Progenitor cell of endocrine pancreas (in vitro differentiated cells): ENCODE results near the gene LAMA5. TPM values are rescaled to one million over a fixed set of nuclear protein-coding genes. Genes with fewer than 3 reads are reported as not detected.

Experiments
- DNase-seq: peaks from one replicate; pipeline ENCODE4 v3.0.0; 2021; ENCODE audit warnings: low spot score; ENCODE audit not compliant: unreplicated experiment
- H3K27ac Mint-ChIP-seq: 2 replicates; pipeline ENCODE4 v1.8.0; 2021; ENCODE audit warnings: mild to moderate bottlenecking, moderate library complexity, mixed read lengths
- H3K27me3 Mint-ChIP-seq: 2 replicates; pipeline ENCODE4 v1.8.0; 2021; ENCODE audit warnings: mixed read lengths
- H3K36me3 Mint-ChIP-seq: 2 replicates; pipeline ENCODE4 v1.8.0; 2022; ENCODE audit warnings: mixed read lengths; ENCODE audit not compliant: insufficient read depth
- H3K4me1 Mint-ChIP-seq: 2 replicates; pipeline ENCODE4 v1.8.0; 2021; ENCODE audit warnings: low read depth, mixed read lengths
- H3K4me3 Mint-ChIP-seq: 2 replicates; pipeline ENCODE4 v1.8.0; 2021; ENCODE audit warnings: low read depth, mild to moderate bottlenecking, moderate library complexity, mixed read lengths
- H3K9me3 Mint-ChIP-seq: 2 replicates; pipeline ENCODE4 v1.8.0; 2021; ENCODE audit warnings: low read depth, mixed read lengths
- total RNA-seq: library from RNA; stranded (reverse); gene quantifications from 2 replicates; pipeline ENCODE4 v1.2.1, GENCODE V29; 2021
- TF ChIP-seq, protein P1 (sequence below): fragments of 200-600 bp; sonication (generic); IDR thresholded peaks from one replicate; pipeline ENCODE4 v1.5.0; 2021; ENCODE audit warnings: antibody characterized with exemption, mild to moderate bottlenecking; ENCODE audit not compliant: unreplicated experiment

LAMA5 gene
- total RNA-seq, 1 donor from 2014 or later: 252 TPM

DNA sequence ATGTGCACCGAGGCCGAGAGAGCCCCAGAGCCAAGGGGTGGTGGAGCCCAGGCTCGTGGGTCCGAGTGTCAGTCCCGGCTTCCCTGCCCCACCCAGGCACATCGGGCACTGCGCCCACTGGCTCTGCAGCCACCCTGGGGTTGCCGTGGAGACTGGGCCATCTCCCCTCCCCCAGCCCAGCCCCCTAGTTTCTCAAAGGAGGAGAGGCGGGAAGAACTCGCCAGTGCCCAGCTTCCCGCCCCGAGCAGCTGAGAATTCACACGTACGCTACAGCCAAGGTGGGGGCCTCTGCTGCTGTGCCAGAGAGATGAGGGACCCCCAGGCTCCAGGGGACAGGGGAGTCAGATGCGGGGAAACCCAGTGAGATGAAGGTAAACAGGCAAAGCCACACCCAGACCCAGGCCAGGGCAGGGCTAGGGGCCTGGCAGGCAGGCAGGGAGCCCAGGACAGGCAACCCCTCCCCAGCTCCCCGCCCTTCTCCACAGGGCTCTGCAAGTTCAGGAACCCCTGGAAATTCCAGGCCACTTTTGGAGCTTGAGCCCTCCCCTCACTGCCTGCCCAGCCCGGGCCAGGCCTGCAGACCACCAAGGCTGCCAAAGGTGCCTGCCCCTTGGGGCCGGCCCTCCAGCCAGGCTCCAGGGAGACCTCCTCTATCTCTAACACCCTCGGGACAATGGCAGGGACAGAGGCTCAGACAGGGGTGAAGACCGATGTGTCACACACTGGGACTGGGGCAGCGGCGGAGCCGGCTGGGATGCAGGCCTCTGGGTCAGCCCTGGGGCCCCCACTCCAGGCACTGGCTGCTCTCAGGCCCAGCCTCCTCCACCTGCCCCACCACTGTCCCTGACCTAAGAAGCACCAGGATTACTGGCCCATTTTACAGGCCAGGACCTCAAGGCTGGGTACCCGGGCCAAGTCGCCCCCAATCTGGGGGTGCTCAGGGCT is 6.0 kb downstream of the LAMA5 start:
- Mint-ChIP-seq H3K27ac (peak overlapping the region; percentile 97), H3K4me1 (peaks cover 34% of the 10 kb centered on the region), H3K27me3 (no peaks in the 10 kb centered on the region), H3K36me3 (no peaks in the 10 kb centered on the region), H3K4me3 (no peak overlapping the region), H3K9me3 (no peaks in the 10 kb centered on the region)
- DNase-seq: no peak
- TF ChIP-seq, protein P1, sequence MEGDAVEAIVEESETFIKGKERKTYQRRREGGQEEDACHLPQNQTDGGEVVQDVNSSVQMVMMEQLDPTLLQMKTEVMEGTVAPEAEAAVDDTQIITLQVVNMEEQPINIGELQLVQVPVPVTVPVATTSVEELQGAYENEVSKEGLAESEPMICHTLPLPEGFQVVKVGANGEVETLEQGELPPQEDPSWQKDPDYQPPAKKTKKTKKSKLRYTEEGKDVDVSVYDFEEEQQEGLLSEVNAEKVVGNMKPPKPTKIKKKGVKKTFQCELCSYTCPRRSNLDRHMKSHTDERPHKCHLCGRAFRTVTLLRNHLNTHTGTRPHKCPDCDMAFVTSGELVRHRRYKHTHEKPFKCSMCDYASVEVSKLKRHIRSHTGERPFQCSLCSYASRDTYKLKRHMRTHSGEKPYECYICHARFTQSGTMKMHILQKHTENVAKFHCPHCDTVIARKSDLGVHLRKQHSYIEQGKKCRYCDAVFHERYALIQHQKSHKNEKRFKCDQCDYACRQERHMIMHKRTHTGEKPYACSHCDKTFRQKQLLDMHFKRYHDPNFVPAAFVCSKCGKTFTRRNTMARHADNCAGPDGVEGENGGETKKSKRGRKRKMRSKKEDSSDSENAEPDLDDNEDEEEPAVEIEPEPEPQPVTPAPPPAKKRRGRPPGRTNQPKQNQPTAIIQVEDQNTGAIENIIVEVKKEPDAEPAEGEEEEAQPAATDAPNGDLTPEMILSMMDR: no peak

DNA sequence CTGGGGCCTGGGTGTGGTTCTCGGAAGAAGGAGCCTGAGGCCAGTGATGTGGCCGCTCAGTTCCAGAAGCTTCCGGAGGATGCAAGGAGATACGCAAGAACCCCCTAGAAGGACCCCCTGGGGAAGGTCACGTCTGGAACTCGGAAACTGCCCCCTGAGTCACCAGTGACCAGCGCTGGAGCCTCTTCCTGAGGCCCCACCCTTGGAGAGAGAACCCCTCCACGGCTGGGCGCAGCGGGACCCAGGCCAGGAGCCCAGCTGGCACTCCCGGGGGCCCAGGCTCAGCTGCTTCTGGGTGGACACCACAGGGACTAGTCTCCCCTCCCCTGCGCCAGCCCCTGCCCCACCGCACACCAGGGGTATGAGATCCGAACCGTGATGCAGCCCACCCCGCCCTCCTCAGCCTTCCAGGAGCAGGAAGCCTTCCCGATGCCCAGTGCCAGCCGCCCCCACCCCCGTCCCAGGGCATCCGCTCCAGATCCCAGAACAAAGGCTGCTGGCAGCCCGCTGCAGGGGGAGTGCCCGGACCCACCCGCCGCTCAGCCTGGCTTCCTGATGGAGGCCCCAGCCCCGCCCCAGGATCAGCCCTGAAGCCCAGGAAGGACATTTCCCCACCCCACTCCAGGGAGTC is 7.5 kb downstream of the LAMA5 start:
- no peak for DNase-seq
- TF ChIP-seq, protein P1: no peak
- no peak overlapping the region for H3K4me3 Mint-ChIP-seq
- H3K36me3 Mint-ChIP-seq: no peaks in the 10 kb centered on the region
- H3K4me1 Mint-ChIP-seq: peaks cover 32% of the 10 kb centered on the region
- no peak overlapping the region for H3K27ac Mint-ChIP-seq
- H3K9me3 Mint-ChIP-seq: no peaks in the 10 kb centered on the region
- no peaks in the 10 kb centered on the region for H3K27me3 Mint-ChIP-seq

DNA sequence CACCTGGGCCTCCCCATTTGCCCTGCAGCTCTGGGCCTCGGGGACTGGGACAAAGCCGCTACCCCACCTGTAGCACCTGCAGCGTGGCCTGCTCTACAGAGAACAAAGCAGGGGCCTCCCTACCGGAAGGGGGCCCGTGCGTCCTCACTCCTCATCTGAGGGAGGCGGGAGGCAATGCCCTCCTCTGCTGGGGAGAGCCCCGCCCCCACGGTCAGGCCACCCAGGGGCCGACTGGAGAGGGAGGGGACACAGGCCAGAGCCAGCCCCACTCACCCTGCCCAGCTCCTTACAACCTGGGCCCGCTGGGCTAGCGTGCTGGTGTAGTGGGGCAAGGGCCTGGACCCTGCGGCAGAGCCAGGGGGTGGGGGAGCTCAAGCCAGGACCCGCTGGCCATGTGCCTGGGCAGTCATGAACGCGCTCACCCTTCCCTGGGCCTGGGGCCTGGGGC is 8.0 kb downstream of the LAMA5 start:
- H3K9me3 Mint-ChIP-seq: no peaks in the 10 kb centered on the region
- peaks cover 28% of the 10 kb centered on the region for H3K4me1 Mint-ChIP-seq
- DNase-seq: no peak
- H3K27me3 Mint-ChIP-seq: no peaks in the 10 kb centered on the region
- H3K4me3 Mint-ChIP-seq: no peak overlapping the region
- TF ChIP-seq, protein P1: no peak
- no peaks in the 10 kb centered on the region for H3K36me3 Mint-ChIP-seq
- no peak overlapping the region for H3K27ac Mint-ChIP-seq

DNA sequence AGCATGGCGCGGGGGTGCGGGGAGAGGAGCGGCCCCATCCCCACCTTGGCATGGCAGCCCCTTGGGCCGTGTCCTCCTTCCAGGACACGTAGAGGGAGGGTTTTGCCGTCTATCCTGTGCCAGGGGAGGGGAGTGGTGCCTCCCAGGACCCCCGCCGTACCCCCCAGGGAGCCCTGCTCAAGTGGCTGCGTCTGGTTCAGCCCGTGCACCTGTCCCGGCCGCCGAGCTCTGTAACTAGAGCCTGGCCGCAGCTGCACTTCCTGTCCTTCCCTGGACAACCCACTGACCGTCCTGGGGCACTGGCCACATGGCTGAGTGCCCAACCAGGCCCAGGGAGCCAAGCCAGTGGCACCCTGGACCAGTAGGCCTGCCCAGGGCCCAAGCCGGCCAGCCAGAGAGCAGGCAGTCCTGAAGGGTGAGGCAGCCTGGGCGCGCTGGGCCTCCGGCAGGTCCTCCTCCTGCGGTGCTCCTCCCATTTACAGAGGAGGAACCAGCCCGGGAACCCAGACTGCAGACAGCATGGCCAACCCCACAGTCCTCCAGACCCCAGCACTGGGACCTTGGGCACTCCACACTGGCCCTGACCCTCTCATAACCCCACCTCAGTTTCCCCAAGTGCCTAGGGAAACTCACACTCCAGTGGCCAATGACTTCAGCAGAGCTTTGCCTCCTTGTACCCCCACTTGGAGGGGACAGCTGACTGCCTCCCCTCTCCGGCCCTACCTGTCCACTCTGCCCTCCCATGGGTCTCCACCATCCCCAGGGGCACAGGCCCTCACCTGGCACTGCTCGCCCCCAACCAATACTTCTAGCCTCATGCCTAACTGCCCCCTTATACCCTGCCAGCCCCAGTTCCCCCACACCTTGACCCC is 8.7 kb downstream of the LAMA5 start:
- TF ChIP-seq, protein P1: no peak
- no peaks in the 10 kb centered on the region for H3K27me3 Mint-ChIP-seq
- DNase-seq: no peak
- no peaks in the 10 kb centered on the region for H3K9me3 Mint-ChIP-seq
- H3K27ac Mint-ChIP-seq: no peak overlapping the region
- peaks cover 25% of the 10 kb centered on the region for H3K4me1 Mint-ChIP-seq
- H3K4me3 Mint-ChIP-seq: no peak overlapping the region
- no peaks in the 10 kb centered on the region for H3K36me3 Mint-ChIP-seq

DNA sequence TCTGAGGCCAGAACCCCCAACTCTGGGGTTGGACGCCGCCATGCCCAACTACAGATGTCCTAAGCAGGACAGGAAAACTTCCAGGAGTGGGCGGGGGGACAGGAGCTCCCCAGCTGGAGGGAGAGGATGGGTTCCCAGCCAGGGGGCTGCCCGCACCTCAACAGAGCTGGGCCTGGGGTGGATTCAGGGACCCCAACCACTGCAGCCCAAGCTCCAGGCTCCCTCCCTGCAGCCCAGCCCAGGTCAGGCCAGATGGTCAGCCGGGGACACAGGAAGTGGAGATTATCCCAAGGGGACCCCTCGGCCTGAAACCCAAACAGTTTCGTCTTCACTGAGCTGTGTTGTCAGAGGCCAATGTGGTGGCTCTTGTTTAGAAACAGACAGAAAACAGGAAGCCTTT is 9.4 kb downstream of the LAMA5 start:
- H3K4me1 Mint-ChIP-seq: peaks cover 23% of the 10 kb centered on the region
- no peaks in the 10 kb centered on the region for H3K36me3 Mint-ChIP-seq
- no peaks in the 10 kb centered on the region for H3K27me3 Mint-ChIP-seq
- no peak for DNase-seq
- no peaks in the 10 kb centered on the region for H3K9me3 Mint-ChIP-seq
- no peak overlapping the region for H3K27ac Mint-ChIP-seq
- H3K4me3 Mint-ChIP-seq: no peak overlapping the region
- TF ChIP-seq, protein P1: no peak
